Common myeloid progenitor, CD34-positive (primary cell): ENCODE measurements around the gene KISS1.
A peak's percentile ranks its signal among the peaks of the same experiment; 100 is the strongest.

ENCODE experiments used
- CTCF ChIA-PET: fragments of 350-600 bp; sonication (Branson Sonifier 250); formaldehyde crosslinking; loops from one replicate; lab custom pipeline; 2021; ENCODE audit warnings: antibody characterized with exemption; lab: Charles Lee
- POLR2A ChIA-PET: fragments of 350-600 bp; sonication (Branson Sonifier 250); formaldehyde crosslinking; loops from one replicate; lab custom pipeline; 2021; ENCODE audit warnings: antibody characterized with exemption; lab: Charles Lee
- DNase-seq, 3 donors: peaks; one replicate each; pipeline versions ENCODE4 v3.0.0 to v3.0.0-alpha.2; 2013
- H3K27ac ChIP-seq, 2 experiments: 1 replicate in 1 of 2; 2 replicates in 1 of 2; pipeline ENCODE4 v1.7.0; 2013; ENCODE audit warnings: inconsistent platforms in 2 of 2, low read length in 2 of 2, mild to moderate bottlenecking in 2 of 2, low read depth in 1 of 2, moderate library complexity in 1 of 2; ENCODE audit not compliant: severe bottlenecking in 2 of 2, insufficient read depth in 1 of 2, poor library complexity in 1 of 2
- H3K27me3 ChIP-seq, 5 experiments: replicated peaks in 2 of 5; 1 replicate in 3 of 5; 2 replicates in 2 of 5; pipeline versions ENCODE4 v1.6.1 to v1.7.0; 2013; ENCODE audit warnings: low read length in 4 of 5, mild to moderate bottlenecking in 2 of 5, moderate library complexity in 2 of 5, inconsistent platforms in 1 of 5; ENCODE audit not compliant: insufficient read depth in 5 of 5, control insufficient read depth in 4 of 5
- H3K36me3 ChIP-seq, 4 experiments: 1 replicate in 2 of 4; 2 replicates in 2 of 4; pipeline versions ENCODE4 v1.6.1 to v1.7.0; 2013; ENCODE audit warnings: low read length in 3 of 4, control low read depth in 1 of 4, mild to moderate bottlenecking in 1 of 4; ENCODE audit not compliant: control insufficient read depth in 4 of 4, insufficient read depth in 4 of 4
- H3K4me1 ChIP-seq, 4 experiments: 1 replicate in 3 of 4; 2 replicates in 1 of 4; pipeline versions ENCODE4 v1.6.1 to v1.7.1; 2013; ENCODE audit warnings: low read length in 3 of 4, mild to moderate bottlenecking in 3 of 4, control low read depth in 1 of 4, inconsistent platforms in 1 of 4, moderate library complexity in 1 of 4; ENCODE audit not compliant: control insufficient read depth in 4 of 4, insufficient read depth in 4 of 4; ENCODE audit errors: control extremely low read depth in 1 of 4
- H3K4me3 ChIP-seq, 7 experiments: 1 replicate in 4 of 7; 2 replicates in 3 of 7; pipeline versions ENCODE4 v1.5.1 to v1.7.0; 2013; ENCODE audit warnings: mild to moderate bottlenecking in 7 of 7, low read length in 6 of 7, moderate library complexity in 6 of 7, inconsistent platforms in 2 of 7, low read depth in 2 of 7, control low read depth in 1 of 7; ENCODE audit not compliant: insufficient read depth in 4 of 7, control insufficient read depth in 1 of 7; ENCODE audit errors: extremely low read depth in 1 of 7
- H3K9me3 ChIP-seq, 5 experiments: 1 replicate in 4 of 5; 2 replicates in 1 of 5; pipeline versions ENCODE4 v1.6.1 to v1.7.1; 2013; ENCODE audit warnings: low read length in 4 of 5, mild to moderate bottlenecking in 2 of 5, inconsistent platforms in 1 of 5, low read depth in 1 of 5, moderate library complexity in 1 of 5; ENCODE audit not compliant: control insufficient read depth in 4 of 5, insufficient read depth in 2 of 5; ENCODE audit errors: control extremely low read depth in 1 of 5
- WGBS: methylation state at CpG from one replicate; pipeline ENCODE4 v1.1.5; 2013; ENCODE audit not compliant: insufficient coverage; 5-methylcytosine and 5-hydroxymethylcytosine counted together

The KISS1 gene

DNA sequence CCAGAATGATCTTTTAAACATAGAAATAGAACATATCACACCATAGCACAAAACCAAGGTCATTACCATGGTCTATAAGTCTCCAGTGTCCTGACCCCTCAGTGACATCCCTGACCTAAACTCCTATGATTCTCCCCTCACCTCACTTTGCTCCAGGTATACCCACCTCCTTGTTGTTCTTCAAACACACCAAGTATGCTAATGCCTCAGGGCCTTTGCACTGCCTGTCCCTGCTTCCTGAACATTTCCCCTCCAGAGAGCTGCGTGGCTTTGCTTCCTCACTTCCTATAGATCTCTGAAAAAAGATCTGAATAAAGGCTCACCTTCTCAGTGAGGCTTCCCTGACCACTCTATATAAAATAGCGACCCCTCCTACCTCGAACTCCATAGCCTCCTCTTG, 16.4 kb upstream of the KISS1 start:
- no peak for DNase-seq
- Histone ChIP-seq H3K9me3 (no peaks in the 10 kb centered on the region), H3K36me3 (no peaks in the 10 kb centered on the region), H3K27me3 (no peaks in the 10 kb centered on the region), H3K4me3 (no peak overlapping the region), H3K27ac (no peak overlapping the region), H3K4me1 (peaks cover 0 to 10% (median 9%) of the 10 kb centered on the region in 4 experiments)
- POLR2A ChIA-PET: no interaction called here
- CTCF ChIA-PET: interaction anchor here (1.4 to 1.8 kb wide), 3 partner anchors 11 to 146 kb away, joined by 3 to 5 read pairs (median 4); no protein-coding TSS in a partner anchor
- 90% methylated on average over 1 of the region's 3 CpGs for WGBS

DNA sequence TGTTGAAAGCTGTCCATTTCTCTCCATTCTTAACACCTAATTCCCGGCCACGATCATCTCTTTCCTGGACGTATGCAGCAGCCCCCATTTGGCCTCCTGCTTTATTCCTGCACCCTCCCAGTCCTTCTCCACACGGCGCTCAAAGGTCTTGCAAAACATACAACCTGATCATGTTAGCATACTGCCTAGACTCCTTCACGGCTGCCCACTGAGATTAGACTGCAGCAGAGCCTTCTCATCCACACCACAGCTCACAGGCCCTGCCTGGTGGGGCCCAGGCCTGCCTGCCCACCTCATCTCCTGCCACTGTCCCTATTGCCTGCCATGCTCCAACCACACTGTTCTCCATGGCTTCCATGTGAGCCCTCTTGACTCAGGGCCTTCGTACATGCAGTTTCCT, 14.8 kb upstream of the KISS1 start:
- Histone ChIP-seq H3K4me3 (no peak overlapping the region), H3K4me1 (peaks cover 0 to 14% (median 10%) of the 10 kb centered on the region in 4 experiments), H3K36me3 (no peaks in the 10 kb centered on the region), H3K9me3 (no peaks in the 10 kb centered on the region), H3K27me3 (no peaks in the 10 kb centered on the region), H3K27ac (no peak overlapping the region)
- 98% methylated on average over 7 of the region's 7 CpGs for WGBS
- no peak for DNase-seq
- POLR2A ChIA-PET: no interaction called here
- CTCF ChIA-PET: interaction anchor here (1.2 to 3.9 kb wide), 7 partner anchors 34 to 188 kb away, joined by 4 to 52 read pairs (median 5); partner anchors contain the start of gene REN

DNA sequence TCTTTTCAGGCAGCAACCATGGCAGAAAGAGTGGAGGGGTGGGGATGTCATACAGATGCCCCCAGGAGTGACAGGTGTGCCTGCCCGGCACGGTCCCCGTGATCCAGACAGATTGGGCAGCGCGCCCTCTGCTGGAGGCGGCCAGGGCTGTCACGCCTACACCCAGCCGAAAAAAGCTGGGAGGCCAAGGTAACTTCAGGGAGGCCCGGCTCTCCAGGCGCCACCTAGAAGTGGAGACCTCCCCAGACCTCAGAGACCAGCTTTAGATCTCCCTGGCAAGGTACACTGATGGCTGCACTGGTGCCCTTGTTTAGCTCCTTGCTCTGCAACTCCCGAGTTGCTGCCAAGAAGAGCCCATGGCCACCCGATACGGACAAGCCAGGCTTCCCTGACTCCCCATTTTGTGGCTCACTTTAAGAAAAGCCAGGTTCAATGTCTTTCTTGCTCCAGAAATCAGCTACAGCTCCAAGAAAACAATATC, 10.9 kb upstream of the KISS1 start:
- Histone ChIP-seq H3K4me3 (no peak overlapping the region), H3K36me3 (no peaks in the 10 kb centered on the region), H3K27me3 (no peaks in the 10 kb centered on the region), H3K4me1 (peaks cover 0 to 6% (median 0%) of the 10 kb centered on the region in 4 experiments), H3K27ac (no peak overlapping the region), H3K9me3 (no peaks in the 10 kb centered on the region)
- 23% methylated on average over 13 of the region's 13 CpGs for WGBS
- ChIA-PET CTCF (interaction anchor here (0.6 to 5.9 kb wide), 37 partner anchors 9 to 1331 kb away, joined by 3 to 265 read pairs (median 4); partner anchors contain the start of genes PLEKHA6 and REN), POLR2A (no interaction called here)
- peak; percentile 50 to 63 (median 58) for DNase-seq

DNA sequence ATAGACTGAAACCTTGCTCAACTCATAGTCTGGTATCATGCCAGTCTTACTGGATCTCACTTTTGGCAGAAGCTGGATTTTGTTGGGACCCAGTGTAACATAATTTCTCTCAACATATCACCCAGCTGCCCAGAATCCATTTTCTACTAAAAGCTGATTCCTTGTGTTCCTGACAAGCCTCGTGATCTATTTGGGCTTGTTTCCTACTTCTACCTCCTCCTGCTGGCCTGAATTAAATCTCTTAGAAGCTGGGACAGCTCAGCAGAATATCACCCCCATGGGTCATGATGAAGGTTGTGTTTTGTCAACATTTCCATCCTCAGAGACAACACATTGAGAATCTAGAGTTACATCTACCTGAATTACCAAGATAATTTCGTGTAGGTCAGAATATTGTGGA, 9.8 kb upstream of the KISS1 start:
- Histone ChIP-seq H3K4me1 (peaks cover 0 to 6% (median 0%) of the 10 kb centered on the region in 4 experiments), H3K9me3 (no peaks in the 10 kb centered on the region), H3K27ac (no peak overlapping the region), H3K27me3 (no peaks in the 10 kb centered on the region), H3K4me3 (no peak overlapping the region), H3K36me3 (no peaks in the 10 kb centered on the region)
- CTCF ChIA-PET: interaction anchor here (0.7 to 5.9 kb wide), 21 partner anchors 8 to 865 kb away, joined by 3 to 265 read pairs (median 5); partner anchors contain the start of genes GOLT1A, PLEKHA6 and REN
- peak in 2 of 3 donors; percentile 43 to 56 for DNase-seq
- WGBS: 40% methylated on average over 1 of the region's 2 CpGs
- POLR2A ChIA-PET: interaction anchor here (0.7 kb wide), 1 partner anchor 41 kb away, joined by 4 read pairs; no protein-coding TSS in a partner anchor

DNA sequence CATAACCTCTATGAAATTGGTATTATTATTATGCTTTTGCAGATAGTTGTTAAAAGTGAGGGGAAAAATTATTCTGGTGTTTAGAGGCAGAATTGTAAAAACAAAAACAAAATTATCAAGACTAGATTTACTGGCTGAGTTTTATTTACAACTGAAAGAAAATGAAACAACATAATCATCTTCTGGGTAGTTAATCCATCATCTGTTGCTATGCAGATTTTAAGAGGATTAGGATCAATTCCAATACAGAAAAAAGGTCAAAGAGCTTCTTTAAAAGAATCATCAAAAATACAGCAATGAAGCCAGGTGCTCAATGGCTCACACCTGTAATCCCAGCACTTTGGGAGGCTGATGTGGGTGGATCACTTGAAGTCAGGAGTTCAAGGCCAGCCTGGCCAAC, 9.2 kb upstream of the KISS1 start:
- ChIA-PET POLR2A (no interaction called here), CTCF (interaction anchor here (0.7 to 5.9 kb wide), 15 partner anchors 9 to 369 kb away, joined by 3 to 265 read pairs (median 6); partner anchors contain the start of genes GOLT1A, PLEKHA6 and REN)
- no peak overlapping the region for H3K27ac ChIP-seq
- H3K27me3 ChIP-seq: no peaks in the 10 kb centered on the region
- no peaks in the 10 kb centered on the region for H3K9me3 ChIP-seq
- H3K4me3 ChIP-seq: no peak overlapping the region
- DNase-seq: no peak
- no peaks in the 10 kb centered on the region for H3K36me3 ChIP-seq
- H3K4me1 ChIP-seq: peaks cover 0 to 6% (median 0%) of the 10 kb centered on the region in 4 experiments

DNA sequence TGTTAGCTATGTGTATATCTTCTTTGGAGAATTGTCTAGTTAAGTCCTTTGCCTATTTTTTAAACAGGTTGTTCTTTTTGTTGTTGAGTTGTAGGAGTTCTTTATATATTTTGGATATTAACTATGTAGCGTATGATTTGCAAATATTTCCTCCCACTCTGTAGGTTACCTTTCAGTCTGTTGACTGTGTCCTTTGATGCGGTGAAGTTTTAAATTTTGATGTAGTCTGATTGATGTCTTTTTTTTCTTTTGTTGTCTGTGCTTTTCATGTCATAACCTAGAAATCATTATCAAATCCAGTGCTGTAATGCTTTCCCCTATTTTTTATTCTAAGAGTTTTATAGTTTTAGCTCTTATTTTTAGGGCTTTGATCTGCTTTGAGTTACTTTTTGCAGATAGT, 8.7 kb upstream of the KISS1 start:
- CTCF ChIA-PET: interaction anchor here (1.2 to 5.9 kb wide), 7 partner anchors 9 to 173 kb away, joined by 4 to 265 read pairs (median 7); partner anchors contain the start of genes GOLT1A and REN

DNA sequence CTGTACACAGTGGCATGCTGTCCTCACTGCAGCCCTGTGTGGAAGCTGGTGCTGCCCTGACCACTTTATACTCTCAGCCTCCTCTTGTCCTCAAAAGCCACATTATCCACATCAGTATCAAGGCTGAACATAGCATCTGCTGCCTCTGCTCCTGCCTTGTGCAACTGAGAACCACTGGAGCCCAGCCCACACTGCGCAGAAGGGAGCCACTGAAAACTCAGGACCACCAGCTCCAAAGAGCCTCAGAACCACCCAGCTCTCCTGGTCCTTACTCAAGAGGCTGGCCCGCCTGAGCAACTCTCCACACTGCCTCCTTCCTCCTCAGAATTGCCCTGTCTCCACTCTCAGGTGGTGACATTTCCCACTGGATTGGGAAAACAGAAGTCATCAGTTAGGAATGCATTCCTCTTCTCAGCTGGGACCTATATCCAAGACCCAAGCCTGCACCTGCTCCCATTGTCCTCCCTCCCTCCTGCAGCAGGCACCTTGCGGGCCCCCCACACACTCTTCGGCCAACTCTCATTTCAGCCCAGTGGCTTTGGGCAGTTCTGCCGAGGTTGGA, 7.0 kb upstream of the KISS1 start:
- H3K4me3 ChIP-seq: no peak overlapping the region
- 95% methylated on average over 5 of the region's 5 CpGs for WGBS
- ChIA-PET POLR2A (no interaction called here), CTCF (interaction anchor here (1.0 to 5.9 kb wide), 3 partner anchors 11 to 36 kb away, joined by 3 to 265 read pairs (median 4); partner anchors contain the start of genes GOLT1A and REN)
- no peaks in the 10 kb centered on the region for H3K9me3 ChIP-seq
- H3K36me3 ChIP-seq: no peaks in the 10 kb centered on the region
- no peaks in the 10 kb centered on the region for H3K27me3 ChIP-seq
- DNase-seq: no peak
- no peak overlapping the region for H3K27ac ChIP-seq
- H3K4me1 ChIP-seq: peaks cover 0 to 9% (median 0%) of the 10 kb centered on the region in 4 experiments

More for the DNA sequence above, 8.7 kb upstream of the KISS1 start:
- H3K4me3 ChIP-seq: no peak overlapping the region
- no peaks in the 10 kb centered on the region for H3K36me3 ChIP-seq
- no peak for DNase-seq
- no peaks in the 10 kb centered on the region for H3K9me3 ChIP-seq
- H3K4me1 ChIP-seq: peaks cover 0 to 6% (median 0%) of the 10 kb centered on the region in 4 experiments
- H3K27me3 ChIP-seq: no peaks in the 10 kb centered on the region
- WGBS: no CpG with 5 or more reads among the region's 2 CpGs
- H3K27ac ChIP-seq: no peak overlapping the region
- POLR2A ChIA-PET: no interaction called here
